GM06990 (cell line): Measurements from ENCODE around the gene RNF220.
"Not testable (repeated sequence)": the region's sequence is repeated elsewhere in the genome, so short reads cannot be mapped to it uniquely, and the experiment has no call there.

Experiments
- DNase-seq: peaks from one replicate; pipeline ENCODE4 v3.0.0-alpha.2; 2011; ENCODE audit not compliant: insufficient read length; ENCODE audit errors: extremely low read depth
- H3K27me3 ChIP-seq: replicated peaks from 2 replicates; pipeline ENCODE4 v1.6.0; 2011; ENCODE audit warnings: low read length; ENCODE audit not compliant: control insufficient read depth, insufficient read depth
- H3K36me3 ChIP-seq: 2 replicates; pipeline ENCODE4 v1.5.1; 2011; ENCODE audit warnings: low read length; ENCODE audit not compliant: control insufficient read depth, insufficient read depth
- H3K4me3 ChIP-seq: replicated peaks from 2 replicates; pipeline ENCODE4 v1.5.1; 2011; ENCODE audit warnings: low read depth, mild to moderate bottlenecking, control low read depth, low read length
- TF ChIP-seq, protein P1 (sequence below): IDR thresholded peaks from 2 replicates; pipeline ENCODE4 v1.5.1; 2011; ENCODE audit warnings: low read length, control low read depth, mild to moderate bottlenecking, inconsistent platforms; ENCODE audit not compliant: insufficient read depth, poor library complexity, severe bottlenecking

The RNF220 gene

GRCh38 chr1:44698138-44698537 lies 293.1 kb downstream of the RNF220 start:
- peak; percentile 38 for DNase-seq
- TF ChIP-seq, protein P1, sequence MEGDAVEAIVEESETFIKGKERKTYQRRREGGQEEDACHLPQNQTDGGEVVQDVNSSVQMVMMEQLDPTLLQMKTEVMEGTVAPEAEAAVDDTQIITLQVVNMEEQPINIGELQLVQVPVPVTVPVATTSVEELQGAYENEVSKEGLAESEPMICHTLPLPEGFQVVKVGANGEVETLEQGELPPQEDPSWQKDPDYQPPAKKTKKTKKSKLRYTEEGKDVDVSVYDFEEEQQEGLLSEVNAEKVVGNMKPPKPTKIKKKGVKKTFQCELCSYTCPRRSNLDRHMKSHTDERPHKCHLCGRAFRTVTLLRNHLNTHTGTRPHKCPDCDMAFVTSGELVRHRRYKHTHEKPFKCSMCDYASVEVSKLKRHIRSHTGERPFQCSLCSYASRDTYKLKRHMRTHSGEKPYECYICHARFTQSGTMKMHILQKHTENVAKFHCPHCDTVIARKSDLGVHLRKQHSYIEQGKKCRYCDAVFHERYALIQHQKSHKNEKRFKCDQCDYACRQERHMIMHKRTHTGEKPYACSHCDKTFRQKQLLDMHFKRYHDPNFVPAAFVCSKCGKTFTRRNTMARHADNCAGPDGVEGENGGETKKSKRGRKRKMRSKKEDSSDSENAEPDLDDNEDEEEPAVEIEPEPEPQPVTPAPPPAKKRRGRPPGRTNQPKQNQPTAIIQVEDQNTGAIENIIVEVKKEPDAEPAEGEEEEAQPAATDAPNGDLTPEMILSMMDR, result no peak
- Histone ChIP-seq H3K4me3 (no peak overlapping the region), H3K36me3 (no peaks in the 10 kb centered on the region), H3K27me3 (no peaks in the 10 kb centered on the region)

DNA sequence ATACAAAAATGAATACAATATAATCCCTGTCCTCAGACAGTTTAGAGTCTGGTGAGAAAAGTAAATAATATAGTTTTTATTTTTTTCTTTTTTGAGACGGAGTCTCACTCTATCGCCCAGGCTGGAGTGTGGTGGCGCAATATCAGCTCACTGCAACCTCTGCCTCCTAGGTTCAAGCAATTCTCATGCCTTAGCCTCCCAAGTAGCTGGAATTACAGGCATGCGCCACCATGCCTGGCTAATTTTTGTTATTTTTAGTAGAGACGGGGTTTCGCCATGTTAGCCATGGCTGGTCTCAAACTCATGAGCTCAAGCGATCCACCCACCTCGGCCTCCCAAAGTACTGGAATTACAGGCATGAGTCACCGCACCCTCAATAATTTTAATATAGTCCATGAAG lies 294.3 kb downstream of the RNF220 start:
- not testable (repeated sequence) for H3K36me3 ChIP-seq, DNase-seq, H3K4me3 ChIP-seq, H3K27me3 ChIP-seq

GRCh38 chr1:44700573-44700972 lies 295.5 kb downstream of the RNF220 start:
- no peak for DNase-seq
- H3K27me3 ChIP-seq, result no peaks in the 10 kb centered on the region
- no peaks in the 10 kb centered on the region for H3K36me3 ChIP-seq
- TF ChIP-seq, protein P1, result no peak
- no peak overlapping the region for H3K4me3 ChIP-seq

DNA sequence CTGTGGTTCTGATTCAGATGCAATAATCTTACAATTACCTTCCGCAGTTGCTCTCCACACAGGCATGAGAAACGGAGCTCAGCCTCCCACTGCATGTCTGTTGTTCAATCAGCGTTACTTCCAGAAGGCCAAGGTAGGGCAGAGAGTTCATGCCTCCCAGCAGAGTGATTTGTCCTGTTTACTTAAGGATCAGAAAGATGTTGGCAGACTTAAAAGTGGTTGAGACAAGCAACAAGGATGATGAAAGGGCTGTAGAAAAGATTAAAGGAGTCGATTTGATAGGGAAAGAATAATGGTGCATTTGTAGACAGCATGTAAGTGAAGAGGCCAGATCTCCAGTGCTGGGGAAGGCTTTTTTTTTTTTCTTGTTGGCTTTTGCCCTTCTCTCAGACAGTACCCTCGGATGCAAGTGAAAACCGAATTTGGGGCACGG lies 296.1 kb downstream of the RNF220 start:
- H3K4me3 ChIP-seq, result no peak overlapping the region
- no peaks in the 10 kb centered on the region for H3K27me3 ChIP-seq
- DNase-seq, result no peak
- H3K36me3 ChIP-seq, result no peaks in the 10 kb centered on the region
- TF ChIP-seq, protein P1, result no peak
